Effector memory CD8-positive, alpha-beta T cell (primary cell): ENCODE results near the gene RAB34.
"Not testable (repeated sequence)": the region's sequence is repeated elsewhere in the genome, so short reads cannot be mapped to it uniquely, and the experiment has no call there.

Source experiments
- ATAC-seq: fragments of 150-1000 bp; cut with Tn5 transposase; replicated peaks from 2 replicates; pipeline ENCODE4 v1.10.0; 2021; ENCODE audit warnings: mild to moderate bottlenecking, moderate library complexity
- DNase-seq, 3 experiments: peaks; one replicate each; pipeline ENCODE4 v3.0.0; 2021
- H3K27ac Mint-ChIP-seq, 2 donors: one replicate each; pipeline ENCODE4 v1.8.0; 2022; ENCODE audit warnings: mild to moderate bottlenecking in 2 of 2, mixed read lengths in 2 of 2, moderate library complexity in 2 of 2
- H3K27me3 Mint-ChIP-seq, 2 donors: one replicate each; pipeline ENCODE4 v1.8.0; 2022; ENCODE audit warnings: mixed read lengths in 2 of 2
- H3K36me3 Mint-ChIP-seq: one replicate; pipeline ENCODE4 v1.8.0; 2022; ENCODE audit warnings: mild to moderate bottlenecking, moderate library complexity, mixed read lengths; ENCODE audit not compliant: insufficient read depth
- H3K4me1 Mint-ChIP-seq, 2 donors: one replicate each; pipeline ENCODE4 v1.8.0; 2022; ENCODE audit warnings: low read depth in 2 of 2, mixed read lengths in 2 of 2
- H3K4me3 Mint-ChIP-seq, 2 donors: one replicate each; pipeline ENCODE4 v1.8.0; 2022; ENCODE audit warnings: mild to moderate bottlenecking in 2 of 2, mixed read lengths in 2 of 2, moderate library complexity in 2 of 2
- H3K9me3 Mint-ChIP-seq, 2 donors: one replicate each; pipeline ENCODE4 v1.8.0; 2022; ENCODE audit warnings: mixed read lengths in 2 of 2

RAB34 gene

DNA sequence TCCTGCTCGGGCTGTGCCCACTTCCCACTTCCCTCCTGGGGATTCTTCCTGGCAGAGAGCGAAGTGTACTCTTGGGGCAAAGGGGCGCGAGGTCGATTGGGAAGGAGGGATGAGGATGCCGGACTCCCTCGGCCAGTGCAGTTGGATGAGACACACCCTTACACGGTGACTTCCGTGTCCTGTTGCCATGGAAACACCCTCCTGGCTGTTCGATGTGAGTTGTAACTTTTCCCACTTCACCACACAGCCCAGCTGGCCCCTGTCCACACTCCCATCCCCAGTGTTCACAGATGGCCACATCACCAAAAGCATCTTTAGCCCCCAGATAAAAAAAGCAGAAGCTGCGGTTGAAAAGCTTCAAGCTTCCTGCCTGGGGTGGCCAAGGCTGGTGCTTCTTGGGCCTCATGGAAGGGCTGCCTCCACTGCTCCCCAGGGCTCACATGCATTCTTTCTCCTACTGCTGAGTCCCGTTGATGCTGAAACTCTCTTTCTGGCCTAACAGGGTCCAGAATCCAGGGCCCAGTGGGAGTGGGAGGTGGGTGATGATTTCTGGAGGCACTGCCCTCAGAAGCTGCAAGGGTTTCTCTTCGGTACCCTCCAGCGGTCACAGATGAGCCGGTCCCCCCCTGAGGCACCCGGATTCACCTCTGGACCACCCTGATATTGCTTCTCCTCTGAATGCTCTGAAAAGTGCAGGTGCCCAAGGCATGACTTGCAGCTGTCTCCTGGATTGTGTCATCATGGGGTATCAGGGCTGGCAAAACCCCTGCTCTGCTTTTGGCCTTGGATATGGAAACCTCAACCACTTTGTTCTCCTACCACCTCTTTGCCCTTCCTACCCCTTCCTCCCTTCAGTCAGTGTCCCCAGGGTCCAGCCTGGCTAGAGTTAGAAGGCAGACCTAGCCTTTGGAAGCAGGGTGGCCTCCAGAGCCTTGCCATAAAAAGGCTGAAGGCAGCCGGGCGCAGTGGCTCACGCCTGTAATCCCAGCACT, 24.0 kb upstream of the RAB34 start:
- ATAC-seq: no peak
- no peaks in the 10 kb centered on the region for H3K9me3 Mint-ChIP-seq
- peak overlapping the region in 1 of 2 donors; percentile 66 for H3K4me3 Mint-ChIP-seq
- no peaks in the 10 kb centered on the region for H3K27me3 Mint-ChIP-seq
- DNase-seq: no peak
- no peak overlapping the region for H3K27ac Mint-ChIP-seq
- H3K36me3 Mint-ChIP-seq: peaks cover 27% of the 10 kb centered on the region
- H3K4me1 Mint-ChIP-seq: peaks cover 9 to 12% of the 10 kb centered on the region in 2 donors

GRCh38 chr17:28740406-28741357, 23.0 kb upstream of the RAB34 start:
- H3K36me3 Mint-ChIP-seq: peaks cover 27% of the 10 kb centered on the region
- no peak overlapping the region for H3K27ac Mint-ChIP-seq
- no peaks in the 10 kb centered on the region for H3K27me3 Mint-ChIP-seq
- H3K4me3 Mint-ChIP-seq: no peak overlapping the region
- peaks cover 7 to 12% of the 10 kb centered on the region in 2 donors for H3K4me1 Mint-ChIP-seq
- ATAC-seq (no peak), DNase-seq (no peak)
- H3K9me3 Mint-ChIP-seq: no peaks in the 10 kb centered on the region

DNA sequence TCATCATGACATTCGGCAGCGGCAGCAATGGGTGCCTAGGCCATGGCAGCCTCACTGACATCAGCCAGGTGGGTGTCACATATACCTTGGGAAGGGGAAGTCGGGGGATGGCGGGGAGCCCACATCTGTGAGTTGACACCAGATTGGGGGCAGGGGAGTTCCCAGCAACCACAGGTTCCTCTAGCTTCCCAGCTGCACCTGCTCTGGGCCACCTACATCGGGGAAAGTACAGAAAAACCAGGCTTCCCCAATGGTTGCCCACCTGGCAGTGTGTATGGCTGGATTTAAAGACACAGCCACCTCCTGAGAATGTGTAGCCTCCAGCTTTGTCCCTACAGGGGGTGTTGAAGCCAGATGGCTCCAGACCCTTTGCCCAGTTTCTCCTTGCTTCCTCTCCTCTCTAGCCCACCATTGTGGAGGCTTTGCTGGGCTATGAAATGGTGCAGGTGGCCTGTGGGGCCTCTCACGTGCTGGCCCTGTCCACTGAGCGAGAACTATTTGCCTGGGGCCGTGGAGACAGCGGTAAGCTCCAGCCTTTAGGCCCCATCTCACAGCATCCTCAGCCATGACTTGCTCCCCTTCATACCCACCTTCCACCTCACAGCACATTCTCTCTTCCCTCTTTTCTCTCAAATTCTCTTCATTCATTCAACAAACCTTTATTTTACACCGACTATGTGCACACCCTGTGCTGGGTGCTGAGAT, 21.2 kb upstream of the RAB34 start:
- DNase-seq (no peak), ATAC-seq (peak; percentile 77)
- Mint-ChIP-seq H3K9me3 (no peaks in the 10 kb centered on the region), H3K27ac (peak overlapping the region; percentile 7 to 65), H3K4me3 (no peak overlapping the region), H3K27me3 (no peaks in the 10 kb centered on the region), H3K4me1 (peaks cover 0 to 3% of the 10 kb centered on the region in 2 donors), H3K36me3 (peaks cover 19% of the 10 kb centered on the region)

DNA sequence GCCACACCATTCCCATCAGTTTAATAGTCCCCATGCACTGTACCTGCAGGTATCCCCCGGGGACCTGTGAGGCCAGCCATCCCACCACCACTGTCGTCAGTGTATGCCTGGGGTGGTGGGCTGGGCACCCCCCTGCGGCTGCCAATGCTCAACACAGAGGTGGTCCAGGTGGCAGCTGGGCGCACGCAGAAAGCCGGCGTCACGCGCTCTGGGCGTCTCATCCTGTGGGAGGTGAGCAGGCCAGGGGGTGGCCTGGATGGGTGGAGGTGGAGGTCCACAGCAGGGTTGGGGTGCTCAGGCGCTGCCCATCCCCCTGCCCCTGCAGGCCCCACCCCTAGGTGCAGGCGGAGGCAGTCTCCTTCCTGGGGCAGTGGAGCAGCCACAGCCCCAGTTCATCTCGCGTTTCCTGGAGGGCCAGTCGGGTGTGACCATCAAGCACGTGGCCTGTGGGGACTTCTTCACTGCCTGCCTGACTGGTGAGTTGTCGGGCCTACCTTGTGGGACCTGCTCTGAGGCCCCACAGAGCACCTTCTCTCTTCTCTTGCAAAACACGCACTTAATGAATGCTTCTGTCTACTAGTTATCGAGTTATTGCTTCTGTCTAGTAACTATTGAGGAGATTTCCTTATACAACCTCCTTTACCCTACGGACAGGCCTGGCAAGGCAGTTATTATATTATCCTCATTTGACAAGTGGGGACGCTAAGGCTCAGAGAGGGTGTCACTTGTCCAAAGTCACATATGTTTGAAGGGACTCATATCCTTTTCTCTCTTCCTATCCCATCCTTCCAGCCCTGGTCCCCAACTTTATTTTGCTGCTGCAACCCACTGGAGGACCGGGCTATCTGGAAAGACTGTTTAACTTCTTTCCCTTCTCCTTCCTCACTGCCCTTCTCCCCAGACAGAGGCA, 20.4 kb upstream of the RAB34 start:
- Mint-ChIP-seq H3K4me3 (no peak overlapping the region), H3K27ac (peak overlapping the region in 1 of 2 donors; percentile 65), H3K36me3 (peaks cover 14% of the 10 kb centered on the region)

DNA sequence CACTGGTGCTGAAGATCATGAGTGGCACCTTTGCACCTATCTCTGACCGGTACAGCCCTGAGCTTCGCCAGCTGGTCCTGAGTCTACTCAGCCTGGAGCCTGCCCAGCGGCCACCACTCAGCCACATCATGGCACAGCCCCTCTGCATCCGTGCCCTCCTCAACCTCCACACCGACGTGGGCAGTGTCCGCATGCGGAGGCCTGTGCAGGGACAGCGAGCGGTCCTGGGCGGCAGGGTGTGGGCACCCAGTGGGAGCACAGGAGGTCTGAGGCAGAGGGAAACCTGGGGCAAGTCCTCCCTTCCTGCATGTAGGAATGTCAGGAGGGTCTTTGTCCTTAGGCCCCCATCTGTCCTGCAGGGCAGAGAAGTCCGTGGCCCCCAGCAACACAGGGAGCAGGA, 19.6 kb upstream of the RAB34 start:
- Mint-ChIP-seq H3K4me3 (no peak overlapping the region), H3K9me3 (no peaks in the 10 kb centered on the region), H3K27ac (no peak overlapping the region), H3K36me3 (peaks cover 10% of the 10 kb centered on the region), H3K4me1 (peaks cover 0 to 3% of the 10 kb centered on the region in 2 donors), H3K27me3 (no peaks in the 10 kb centered on the region)
- no peak for ATAC-seq
- no peak for DNase-seq

More for the DNA sequence above, 20.4 kb upstream of the RAB34 start:
- no peaks in the 10 kb centered on the region for H3K27me3 Mint-ChIP-seq
- H3K4me1 Mint-ChIP-seq: peaks cover 0 to 3% of the 10 kb centered on the region in 2 donors
- DNase-seq (no peak), ATAC-seq (peak; percentile 33)
- H3K9me3 Mint-ChIP-seq: no peaks in the 10 kb centered on the region

- not testable (repeated sequence) for H3K27ac Mint-ChIP-seq, H3K4me1 Mint-ChIP-seq, H3K9me3 Mint-ChIP-seq, H3K36me3 Mint-ChIP-seq, H3K4me3 Mint-ChIP-seq, ATAC-seq, H3K27me3 Mint-ChIP-seq, DNase-seq
These were observed 18.5 kb upstream of the RAB34 start for GRCh38 chr17:28735913-28736769.

DNA sequence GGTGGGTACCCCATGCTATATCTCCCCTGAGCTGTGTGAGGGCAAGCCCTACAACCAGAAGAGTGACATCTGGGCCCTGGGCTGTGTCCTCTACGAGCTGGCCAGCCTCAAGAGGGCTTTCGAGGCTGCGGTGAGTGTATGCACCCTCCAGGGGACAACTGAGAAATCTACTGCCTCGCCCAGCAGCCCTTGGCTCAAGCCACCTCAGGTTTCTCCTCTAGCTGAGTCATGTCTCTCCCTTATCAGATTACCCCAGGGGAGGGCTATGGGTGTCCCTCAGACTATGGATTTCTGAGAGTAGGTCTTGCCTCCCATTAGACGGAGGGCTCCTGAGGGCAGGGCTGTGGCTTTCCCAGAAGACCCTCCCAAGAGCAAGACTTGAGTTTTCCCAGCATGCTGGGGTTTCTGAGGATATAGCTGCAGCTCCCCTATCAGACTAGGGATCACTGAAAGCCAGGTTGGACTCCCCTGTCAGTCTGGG, 17.6 kb upstream of the RAB34 start:
- ATAC-seq: no peak
- Mint-ChIP-seq H3K27me3 (no peaks in the 10 kb centered on the region), H3K36me3 (peaks cover 5% of the 10 kb centered on the region)

GRCh38 chr17:28734712-28735241, 17.1 kb upstream of the RAB34 start:
- H3K4me1 Mint-ChIP-seq: peaks cover 0 to 3% of the 10 kb centered on the region in 2 donors
- DNase-seq (no peak), ATAC-seq (no peak)
- H3K36me3 Mint-ChIP-seq: peaks cover 5% of the 10 kb centered on the region
- no peaks in the 10 kb centered on the region for H3K9me3 Mint-ChIP-seq
- H3K4me3 Mint-ChIP-seq: no peak overlapping the region
- no peaks in the 10 kb centered on the region for H3K27me3 Mint-ChIP-seq
- H3K27ac Mint-ChIP-seq: no peak overlapping the region

More for the DNA sequence above, 17.6 kb upstream of the RAB34 start:
- no peaks in the 10 kb centered on the region for H3K9me3 Mint-ChIP-seq
- no peak overlapping the region for H3K27ac Mint-ChIP-seq
- H3K4me1 Mint-ChIP-seq: peaks cover 0 to 3% of the 10 kb centered on the region in 2 donors
- DNase-seq: no peak
- H3K4me3 Mint-ChIP-seq: no peak overlapping the region

- no peak for ATAC-seq
- Mint-ChIP-seq H3K4me1 (peaks cover 3% of the 10 kb centered on the region in 2 donors), H3K27ac (no peak overlapping the region), H3K36me3 (peaks cover 11% of the 10 kb centered on the region), H3K27me3 (no peaks in the 10 kb centered on the region), H3K9me3 (no peaks in the 10 kb centered on the region), H3K4me3 (no peak overlapping the region)
- no peak for DNase-seq
These were observed 15.7 kb upstream of the RAB34 start for GRCh38 chr17:28733346-28733745.

DNA sequence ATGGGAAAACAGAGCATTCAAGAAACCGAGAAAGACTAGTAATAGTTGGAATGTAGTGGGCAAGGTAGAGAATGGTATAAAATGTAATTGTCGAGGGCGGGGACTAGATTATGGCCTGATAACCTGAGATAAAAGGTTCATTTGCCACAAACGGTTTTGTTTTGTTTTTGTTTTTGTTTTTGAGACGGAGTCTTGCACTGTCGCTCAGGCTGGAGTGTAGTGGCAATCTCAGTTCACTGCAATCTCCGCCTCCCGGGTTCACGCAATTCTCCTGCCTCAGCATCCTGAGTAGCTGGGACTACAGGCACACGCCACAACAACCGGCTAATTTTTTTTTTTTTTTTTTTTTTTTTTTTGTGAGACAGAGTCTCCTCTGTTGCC, 12.3 kb upstream of the RAB34 start:
- ATAC-seq (no peak), DNase-seq (no peak)
- no peak overlapping the region for H3K27ac Mint-ChIP-seq
- peaks cover 25 to 30% of the 10 kb centered on the region in 2 donors for H3K4me1 Mint-ChIP-seq
- H3K4me3 Mint-ChIP-seq: no peak overlapping the region
- H3K27me3 Mint-ChIP-seq: no peaks in the 10 kb centered on the region
- peaks cover 40% of the 10 kb centered on the region for H3K36me3 Mint-ChIP-seq
- no peaks in the 10 kb centered on the region for H3K9me3 Mint-ChIP-seq
